NB4 (cell line): ENCODE measurements around the gene SPTSSB.

Source experiments
- MYC ChIP-seq: IDR thresholded peaks from 2 replicates; pipeline ENCODE4 v1.6.1; 2011; ENCODE audit warnings: low read depth, low read length
- POLR2A ChIP-seq: IDR thresholded peaks from 2 replicates; pipeline ENCODE4 v1.6.1; 2011; ENCODE audit warnings: mild to moderate bottlenecking; ENCODE audit not compliant: insufficient read length; ENCODE audit errors: extremely low read depth
- TF ChIP-seq, protein P1 (sequence below): IDR thresholded peaks from one replicate; pipeline ENCODE4 v1.5.1; 2012; ENCODE audit warnings: low read depth, low read length

DNA sequence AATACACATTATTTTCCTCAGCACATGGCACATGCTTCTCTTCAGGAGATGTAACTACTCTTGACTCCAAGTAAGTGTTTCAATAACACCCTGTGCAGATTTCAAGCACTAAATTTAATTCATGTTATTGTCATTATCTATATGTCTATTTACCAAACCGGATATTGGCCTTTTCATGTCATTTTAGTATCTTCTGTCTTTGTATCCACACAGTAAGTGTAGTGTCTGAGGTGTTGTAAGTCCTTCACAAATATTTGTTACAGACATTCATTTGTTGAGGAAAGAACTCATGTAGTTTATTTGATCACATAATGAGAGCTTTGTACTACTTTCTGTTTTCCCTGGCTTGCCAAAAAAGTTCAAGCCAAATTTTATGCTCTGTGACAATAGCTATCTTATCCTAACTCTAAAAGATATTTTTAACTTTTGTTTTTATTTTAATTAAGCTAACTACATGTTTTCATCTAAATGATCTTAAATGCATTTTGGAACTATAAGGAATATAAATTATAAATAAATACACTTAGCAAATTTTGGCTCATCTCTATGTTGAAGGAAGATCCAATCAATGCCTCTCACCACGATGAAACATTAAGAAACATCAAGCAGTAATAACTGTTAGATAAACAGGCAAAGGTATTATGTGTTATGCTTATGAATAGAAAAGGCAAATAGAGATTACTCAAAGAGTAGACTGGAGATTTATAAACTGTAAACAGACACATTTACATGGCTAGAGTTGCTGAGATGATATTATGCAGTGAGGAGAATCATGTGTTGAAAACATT, 48.3 kb downstream of the SPTSSB start:
- TF ChIP-seq, protein P1, sequence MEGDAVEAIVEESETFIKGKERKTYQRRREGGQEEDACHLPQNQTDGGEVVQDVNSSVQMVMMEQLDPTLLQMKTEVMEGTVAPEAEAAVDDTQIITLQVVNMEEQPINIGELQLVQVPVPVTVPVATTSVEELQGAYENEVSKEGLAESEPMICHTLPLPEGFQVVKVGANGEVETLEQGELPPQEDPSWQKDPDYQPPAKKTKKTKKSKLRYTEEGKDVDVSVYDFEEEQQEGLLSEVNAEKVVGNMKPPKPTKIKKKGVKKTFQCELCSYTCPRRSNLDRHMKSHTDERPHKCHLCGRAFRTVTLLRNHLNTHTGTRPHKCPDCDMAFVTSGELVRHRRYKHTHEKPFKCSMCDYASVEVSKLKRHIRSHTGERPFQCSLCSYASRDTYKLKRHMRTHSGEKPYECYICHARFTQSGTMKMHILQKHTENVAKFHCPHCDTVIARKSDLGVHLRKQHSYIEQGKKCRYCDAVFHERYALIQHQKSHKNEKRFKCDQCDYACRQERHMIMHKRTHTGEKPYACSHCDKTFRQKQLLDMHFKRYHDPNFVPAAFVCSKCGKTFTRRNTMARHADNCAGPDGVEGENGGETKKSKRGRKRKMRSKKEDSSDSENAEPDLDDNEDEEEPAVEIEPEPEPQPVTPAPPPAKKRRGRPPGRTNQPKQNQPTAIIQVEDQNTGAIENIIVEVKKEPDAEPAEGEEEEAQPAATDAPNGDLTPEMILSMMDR: no peak
- TF ChIP-seq POLR2A: no peak
- no peak for TF ChIP-seq MYC
